ENCODE data around the gene OR51S1. TPM values are rescaled to one million over a fixed set of nuclear protein-coding genes. Genes with fewer than 3 reads are reported as not detected.

The OR51S1 gene
- total and polyA plus RNA-seq, 2 of the 13 experiments (the other 11 are each of a cell fraction or from before 2014, with no cell fraction given) = not detected

DNA sequence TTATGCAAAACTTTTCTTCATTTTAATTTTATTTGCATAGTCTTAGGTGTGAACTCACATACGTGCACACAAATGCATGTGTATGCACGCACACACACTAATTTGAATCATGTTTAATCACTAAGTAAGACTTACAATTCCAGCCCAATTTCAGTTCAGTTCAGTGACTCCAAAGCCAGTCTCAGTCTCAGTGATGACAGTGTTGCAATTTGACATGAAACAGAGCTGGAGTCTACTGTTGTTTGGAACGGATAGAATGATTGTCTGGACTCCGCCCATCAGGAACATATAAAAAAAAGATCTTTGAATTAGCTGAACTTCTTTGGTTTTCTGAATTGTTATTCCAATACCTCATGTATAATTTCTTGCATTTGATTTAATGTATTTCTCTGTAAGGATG, 14.9 kb upstream of the OR51S1 start:
- no TSS peak for BruUV-seq (replicated peaks)
- H3K4me3 ChIP-seq (replicated peaks in 1 of 3; ENCODE audit: insufficient read depth in 1 of 3, low read depth in 2 of 3, low read length in 3 of 3) = no peak overlapping the region
- H3K27me3 ChIP-seq (ENCODE audit: control insufficient read depth in 1 of 2, insufficient read depth in 2 of 2, low read length in 2 of 2) = no peaks in the 10 kb centered on the region
- no peaks in the 10 kb centered on the region for H3K9me3 ChIP-seq (ENCODE audit: low read length)
- intact Hi-C loops (cut with micrococcal nuclease; ENCODE audit: unreplicated experiment) = loop anchor here (1.0 kb wide), 1 partner anchor 21 kb away; no protein-coding TSS in a partner anchor
- DNase-seq (ENCODE audit: low spot score) (no peak), ATAC-seq (no peak), FAIRE-seq (no peak)
- 19% methylated on average over 4 of the region's 4 CpGs for WGBS (ENCODE audit: low lambda C conversion rate)
- H4K20me1 ChIP-seq (ENCODE audit: insufficient read depth, low read length) = no peaks in the 10 kb centered on the region
- no peak overlapping the region for H3K4me2 ChIP-seq (ENCODE audit: low read depth, low read length)
- in situ Hi-C loops (cut with HindIII; ENCODE audit: extremely low pct_ligation_motif_present, low pct_unique_long_range_greater_than_20kb) = no loop called here
- no peaks in the 10 kb centered on the region for H3K79me2 ChIP-seq (ENCODE audit: insufficient read depth, low read length)
- no peaks in the 10 kb centered on the region for H3K4me1 ChIP-seq (ENCODE audit: insufficient read depth, low read length)
- ChIA-PET POLR2A (no interaction called here), CTCF (ENCODE audit: low intra/inter-chr PET ratio, low total read pairs) (no interaction called here)
- H3K36me3 ChIP-seq (replicated peaks in 1 of 2; ENCODE audit: control insufficient read depth in 1 of 2, insufficient read depth in 2 of 2, low read length in 2 of 2) = no peaks in the 10 kb centered on the region
- no peak overlapping the region for H2AFZ ChIP-seq (ENCODE audit: low read length)
- H3K9ac ChIP-seq (ENCODE audit: insufficient read depth, low read depth, low read length) = no peak overlapping the region
- no peak overlapping the region for H3K27ac ChIP-seq (ENCODE audit: extremely low read length, insufficient read depth, low read length)
- no peak for TF ChIP-seq TSC22D2 (CRISPR knock-in tag; IDR thresholded peaks at IDR 0.05; ENCODE audit: borderline replicate concordance)
- TF ChIP-seq TARDBP (CRISPR knock-in tag; IDR thresholded peaks at IDR 0.05) = no peak
- TF ChIP-seq, protein P1, sequence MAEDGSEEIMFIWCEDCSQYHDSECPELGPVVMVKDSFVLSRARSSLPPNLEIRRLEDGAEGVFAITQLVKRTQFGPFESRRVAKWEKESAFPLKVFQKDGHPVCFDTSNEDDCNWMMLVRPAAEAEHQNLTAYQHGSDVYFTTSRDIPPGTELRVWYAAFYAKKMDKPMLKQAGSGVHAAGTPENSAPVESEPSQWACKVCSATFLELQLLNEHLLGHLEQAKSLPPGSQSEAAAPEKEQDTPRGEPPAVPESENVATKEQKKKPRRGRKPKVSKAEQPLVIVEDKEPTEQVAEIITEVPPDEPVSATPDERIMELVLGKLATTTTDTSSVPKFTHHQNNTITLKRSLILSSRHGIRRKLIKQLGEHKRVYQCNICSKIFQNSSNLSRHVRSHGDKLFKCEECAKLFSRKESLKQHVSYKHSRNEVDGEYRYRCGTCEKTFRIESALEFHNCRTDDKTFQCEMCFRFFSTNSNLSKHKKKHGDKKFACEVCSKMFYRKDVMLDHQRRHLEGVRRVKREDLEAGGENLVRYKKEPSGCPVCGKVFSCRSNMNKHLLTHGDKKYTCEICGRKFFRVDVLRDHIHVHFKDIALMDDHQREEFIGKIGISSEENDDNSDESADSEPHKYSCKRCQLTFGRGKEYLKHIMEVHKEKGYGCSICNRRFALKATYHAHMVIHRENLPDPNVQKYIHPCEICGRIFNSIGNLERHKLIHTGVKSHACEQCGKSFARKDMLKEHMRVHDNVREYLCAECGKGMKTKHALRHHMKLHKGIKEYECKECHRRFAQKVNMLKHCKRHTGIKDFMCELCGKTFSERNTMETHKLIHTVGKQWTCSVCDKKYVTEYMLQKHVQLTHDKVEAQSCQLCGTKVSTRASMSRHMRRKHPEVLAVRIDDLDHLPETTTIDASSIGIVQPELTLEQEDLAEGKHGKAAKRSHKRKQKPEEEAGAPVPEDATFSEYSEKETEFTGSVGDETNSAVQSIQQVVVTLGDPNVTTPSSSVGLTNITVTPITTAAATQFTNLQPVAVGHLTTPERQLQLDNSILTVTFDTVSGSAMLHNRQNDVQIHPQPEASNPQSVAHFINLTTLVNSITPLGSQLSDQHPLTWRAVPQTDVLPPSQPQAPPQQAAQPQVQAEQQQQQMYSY (CRISPR knock-in tag; IDR thresholded peaks at IDR 0.05) = no peak
- no peak for TF ChIP-seq ZNF282 (IDR thresholded peaks at IDR 0.05; ENCODE audit: partially characterized antibody)
- TF ChIP-seq, protein P2, sequence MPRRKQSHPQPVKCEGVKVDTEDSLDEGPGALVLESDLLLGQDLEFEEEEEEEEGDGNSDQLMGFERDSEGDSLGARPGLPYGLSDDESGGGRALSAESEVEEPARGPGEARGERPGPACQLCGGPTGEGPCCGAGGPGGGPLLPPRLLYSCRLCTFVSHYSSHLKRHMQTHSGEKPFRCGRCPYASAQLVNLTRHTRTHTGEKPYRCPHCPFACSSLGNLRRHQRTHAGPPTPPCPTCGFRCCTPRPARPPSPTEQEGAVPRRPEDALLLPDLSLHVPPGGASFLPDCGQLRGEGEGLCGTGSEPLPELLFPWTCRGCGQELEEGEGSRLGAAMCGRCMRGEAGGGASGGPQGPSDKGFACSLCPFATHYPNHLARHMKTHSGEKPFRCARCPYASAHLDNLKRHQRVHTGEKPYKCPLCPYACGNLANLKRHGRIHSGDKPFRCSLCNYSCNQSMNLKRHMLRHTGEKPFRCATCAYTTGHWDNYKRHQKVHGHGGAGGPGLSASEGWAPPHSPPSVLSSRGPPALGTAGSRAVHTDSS (CRISPR knock-in tag; conservative IDR thresholded peaks at IDR 0.05) = no peak
- no peak for TF ChIP-seq KDM4B (CRISPR knock-in tag; IDR thresholded peaks at IDR 0.05)
- TF ChIP-seq, protein P3, sequence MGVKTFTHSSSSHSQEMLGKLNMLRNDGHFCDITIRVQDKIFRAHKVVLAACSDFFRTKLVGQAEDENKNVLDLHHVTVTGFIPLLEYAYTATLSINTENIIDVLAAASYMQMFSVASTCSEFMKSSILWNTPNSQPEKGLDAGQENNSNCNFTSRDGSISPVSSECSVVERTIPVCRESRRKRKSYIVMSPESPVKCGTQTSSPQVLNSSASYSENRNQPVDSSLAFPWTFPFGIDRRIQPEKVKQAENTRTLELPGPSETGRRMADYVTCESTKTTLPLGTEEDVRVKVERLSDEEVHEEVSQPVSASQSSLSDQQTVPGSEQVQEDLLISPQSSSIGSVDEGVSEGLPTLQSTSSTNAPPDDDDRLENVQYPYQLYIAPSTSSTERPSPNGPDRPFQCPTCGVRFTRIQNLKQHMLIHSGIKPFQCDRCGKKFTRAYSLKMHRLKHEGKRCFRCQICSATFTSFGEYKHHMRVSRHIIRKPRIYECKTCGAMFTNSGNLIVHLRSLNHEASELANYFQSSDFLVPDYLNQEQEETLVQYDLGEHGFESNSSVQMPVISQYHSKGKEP (CRISPR knock-in tag; IDR thresholded peaks at IDR 0.05) = no peak
- TF ChIP-seq RFXAP (CRISPR knock-in tag; IDR thresholded peaks at IDR 0.05; ENCODE audit: borderline replicate concordance) = no peak
- no peak for TF ChIP-seq ZNF75D (CRISPR knock-in tag; IDR thresholded peaks at IDR 0.05; ENCODE audit: borderline replicate concordance)
- TF ChIP-seq SIX4 (CRISPR knock-in tag; IDR thresholded peaks at IDR 0.05) = no peak
- TF ChIP-seq ZC3H13 (CRISPR knock-in tag; IDR thresholded peaks at IDR 0.05) = no peak
- TF ChIP-seq ZMYM4 (CRISPR knock-in tag; IDR thresholded peaks at IDR 0.05) = no peak
- TF ChIP-seq SRSF9 (IDR thresholded peaks at IDR 0.05; ENCODE audit: borderline replicate concordance, insufficient read depth, low read depth, low read length, poor library complexity, severe bottlenecking) = no peak
- no peak for TF ChIP-seq ZNF724P (CRISPR knock-in tag; IDR thresholded peaks at IDR 0.05; ENCODE audit: borderline replicate concordance)
- no peak for TF ChIP-seq KLF9 (CRISPR knock-in tag; IDR thresholded peaks at IDR 0.05; ENCODE audit: low read depth)
